Measurements from ENCODE around the gene DGKI.

DGKI gene

GRCh38 chr7:137742051-137742450 is 104.7 kb downstream of the DGKI start:
- TF ChIP-seq, protein P1, sequence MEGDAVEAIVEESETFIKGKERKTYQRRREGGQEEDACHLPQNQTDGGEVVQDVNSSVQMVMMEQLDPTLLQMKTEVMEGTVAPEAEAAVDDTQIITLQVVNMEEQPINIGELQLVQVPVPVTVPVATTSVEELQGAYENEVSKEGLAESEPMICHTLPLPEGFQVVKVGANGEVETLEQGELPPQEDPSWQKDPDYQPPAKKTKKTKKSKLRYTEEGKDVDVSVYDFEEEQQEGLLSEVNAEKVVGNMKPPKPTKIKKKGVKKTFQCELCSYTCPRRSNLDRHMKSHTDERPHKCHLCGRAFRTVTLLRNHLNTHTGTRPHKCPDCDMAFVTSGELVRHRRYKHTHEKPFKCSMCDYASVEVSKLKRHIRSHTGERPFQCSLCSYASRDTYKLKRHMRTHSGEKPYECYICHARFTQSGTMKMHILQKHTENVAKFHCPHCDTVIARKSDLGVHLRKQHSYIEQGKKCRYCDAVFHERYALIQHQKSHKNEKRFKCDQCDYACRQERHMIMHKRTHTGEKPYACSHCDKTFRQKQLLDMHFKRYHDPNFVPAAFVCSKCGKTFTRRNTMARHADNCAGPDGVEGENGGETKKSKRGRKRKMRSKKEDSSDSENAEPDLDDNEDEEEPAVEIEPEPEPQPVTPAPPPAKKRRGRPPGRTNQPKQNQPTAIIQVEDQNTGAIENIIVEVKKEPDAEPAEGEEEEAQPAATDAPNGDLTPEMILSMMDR (IDR thresholded peaks at IDR 0.05; ENCODE audit: insufficient read depth, low read length, poor library complexity, severe bottlenecking), result no peak
- no peak for TF ChIP-seq EZH2phosphoT487 (conservative IDR thresholded peaks at IDR 0.05; ENCODE audit: low read length)
- H4K20me1 ChIP-seq (ENCODE audit: low read depth, low read length), result no peaks in the 10 kb centered on the region
- no peaks in the 10 kb centered on the region for H3K36me3 ChIP-seq (ENCODE audit: low read length)
- no peak overlapping the region for H2AFZ ChIP-seq (ENCODE audit: low read depth, low read length, severe bottlenecking)
- no peaks in the 10 kb centered on the region for H3K9me3 ChIP-seq (ENCODE audit: insufficient read depth, low read length)
- H3K4me2 ChIP-seq (ENCODE audit: low read depth, low read length, poor library complexity, severe bottlenecking), result no peak overlapping the region
- H3K79me2 ChIP-seq (ENCODE audit: insufficient read depth, low read length), result no peaks in the 10 kb centered on the region
- no peak overlapping the region for H3K9ac ChIP-seq (ENCODE audit: low read length)
- no peaks in the 10 kb centered on the region for H3F3A ChIP-seq (ENCODE audit: insufficient read depth)
- no peaks in the 10 kb centered on the region for H3K27me3 ChIP-seq (ENCODE audit: low read length)
- no peak overlapping the region for H3K27ac ChIP-seq (ENCODE audit: low read depth, low read length)
- H3K4me3 ChIP-seq (ENCODE audit: insufficient read depth, low read length, poor library complexity, severe bottlenecking), result no peak overlapping the region
- H3K9me2 ChIP-seq (replicated peaks; ENCODE audit: insufficient read depth, low read length), result no peaks in the 10 kb centered on the region

- H3K4me2 ChIP-seq (ENCODE audit: low read depth, low read length, poor library complexity, severe bottlenecking), result no peak overlapping the region
- no peaks in the 10 kb centered on the region for H3K79me2 ChIP-seq (ENCODE audit: insufficient read depth, low read length)
- H3K36me3 ChIP-seq (ENCODE audit: low read length), result no peaks in the 10 kb centered on the region
- H3K9me3 ChIP-seq (ENCODE audit: insufficient read depth, low read length), result no peaks in the 10 kb centered on the region
- H4K20me1 ChIP-seq (ENCODE audit: low read depth, low read length), result no peaks in the 10 kb centered on the region
- H3K9ac ChIP-seq (ENCODE audit: low read length), result no peak overlapping the region
- H2AFZ ChIP-seq (ENCODE audit: low read depth, low read length, severe bottlenecking), result no peak overlapping the region
- H3K4me3 ChIP-seq (ENCODE audit: insufficient read depth, low read length, poor library complexity, severe bottlenecking), result no peak overlapping the region
- no peak for TF ChIP-seq EZH2phosphoT487 (conservative IDR thresholded peaks at IDR 0.05; ENCODE audit: low read length)
- TF ChIP-seq, protein P1 (IDR thresholded peaks at IDR 0.05; ENCODE audit: insufficient read depth, low read length, poor library complexity, severe bottlenecking), result no peak
- H3K27me3 ChIP-seq (ENCODE audit: low read length), result no peaks in the 10 kb centered on the region
- no peak overlapping the region for H3K27ac ChIP-seq (ENCODE audit: low read depth, low read length)
- no peaks in the 10 kb centered on the region for H3K9me2 ChIP-seq (replicated peaks; ENCODE audit: insufficient read depth, low read length)
- H3F3A ChIP-seq (ENCODE audit: insufficient read depth), result no peaks in the 10 kb centered on the region
These were observed 105.3 kb downstream of the DGKI start for GRCh38 chr7:137741443-137741842.

DNA sequence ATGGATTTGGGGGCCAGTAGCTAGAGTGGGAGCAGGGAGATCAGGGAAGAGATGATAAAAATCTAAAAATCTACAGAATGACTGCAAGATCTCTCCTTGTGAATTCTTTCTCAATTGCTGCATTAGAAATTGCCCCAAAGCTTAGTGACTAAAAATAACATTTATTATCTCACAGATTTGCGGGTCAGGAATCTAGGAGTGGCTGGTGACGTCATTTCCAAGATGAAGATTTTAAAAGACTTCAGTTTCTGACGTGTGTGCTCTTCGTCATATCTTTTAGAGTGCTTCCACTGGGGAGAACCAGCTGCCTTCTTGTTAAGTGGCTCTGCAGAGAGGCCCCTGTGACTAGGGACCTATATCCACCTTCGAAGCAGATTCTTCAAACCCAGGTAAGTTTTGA is 112.6 kb downstream of the DGKI start:
- Histone ChIP-seq H3K4me3 (ENCODE audit: insufficient read depth, low read length, poor library complexity, severe bottlenecking) (no peak overlapping the region), H3K9ac (ENCODE audit: low read length) (no peak overlapping the region), H3K79me2 (ENCODE audit: insufficient read depth, low read length) (no peaks in the 10 kb centered on the region)

More for the DNA sequence above, 112.6 kb downstream of the DGKI start:
- no peaks in the 10 kb centered on the region; the same call in 1 of the 2 replicates for H3K27me3 ChIP-seq (ENCODE audit: low read length)
- no peak overlapping the region for H3K4me2 ChIP-seq (ENCODE audit: low read depth, low read length, poor library complexity, severe bottlenecking)
- H3K36me3 ChIP-seq (ENCODE audit: low read length), result no peaks in the 10 kb centered on the region
- H4K20me1 ChIP-seq (ENCODE audit: low read depth, low read length), result no peaks in the 10 kb centered on the region
- H3F3A ChIP-seq (ENCODE audit: insufficient read depth), result no peaks in the 10 kb centered on the region
- H2AFZ ChIP-seq (ENCODE audit: low read depth, low read length, severe bottlenecking), result no peak overlapping the region
- H3K27ac ChIP-seq (ENCODE audit: low read depth, low read length), result no peak overlapping the region
- H3K9me2 ChIP-seq (replicated peaks; ENCODE audit: insufficient read depth, low read length), result no peaks in the 10 kb centered on the region
- TF ChIP-seq EZH2phosphoT487 (conservative IDR thresholded peaks at IDR 0.05; ENCODE audit: low read length), result no peak
- TF ChIP-seq, protein P1 (IDR thresholded peaks at IDR 0.05; ENCODE audit: insufficient read depth, low read length, poor library complexity, severe bottlenecking), result no peak
- no peaks in the 10 kb centered on the region for H3K9me3 ChIP-seq (ENCODE audit: insufficient read depth, low read length)
